Parathyroid adenoma (tissue), 2 donors: ENCODE results near the gene BTBD8.

Source experiments
- H2AFZ ChIP-seq: fragments of 300-600 bp; sonication (generic); one replicate; pipeline ENCODE4 v1.7.0; 2017; ENCODE audit warnings: antibody characterized with exemption, mild to moderate bottlenecking
- H3K27ac ChIP-seq: fragments of 300-600 bp; sonication (generic); one replicate; pipeline ENCODE4 v1.7.0; 2017
- H3K27me3 ChIP-seq: fragments of 300-600 bp; sonication (generic); one replicate; pipeline ENCODE4 v1.7.0; 2017; ENCODE audit warnings: low read length; ENCODE audit not compliant: control insufficient read depth, insufficient read depth
- H3K36me3 ChIP-seq: fragments of 300-600 bp; sonication (generic); one replicate; pipeline ENCODE4 v1.7.0; 2017; ENCODE audit warnings: low read length; ENCODE audit not compliant: control insufficient read depth, insufficient read depth
- H3K4me1 ChIP-seq: fragments of 300-600 bp; sonication (generic); one replicate; pipeline ENCODE4 v1.7.0; 2017; ENCODE audit warnings: control low read depth
- H3K4me2 ChIP-seq: fragments of 300-600 bp; sonication (generic); one replicate; pipeline ENCODE4 v1.7.0; 2017; ENCODE audit warnings: low read length
- H3K4me3 ChIP-seq: fragments of 300-600 bp; sonication (generic); one replicate; pipeline ENCODE4 v1.7.0; 2017; ENCODE audit warnings: low read depth, low read length
- H3K79me2 ChIP-seq: fragments of 300-600 bp; sonication (generic); one replicate; pipeline ENCODE4 v1.7.0; 2017; ENCODE audit warnings: control low read depth
- H3K9ac ChIP-seq: fragments of 300-600 bp; sonication (generic); one replicate; pipeline ENCODE4 v1.7.0; 2017; ENCODE audit warnings: mild to moderate bottlenecking
- H3K9me3 ChIP-seq: fragments of 300-600 bp; sonication (generic); one replicate; pipeline ENCODE4 v1.7.0; 2017; ENCODE audit warnings: low read length; ENCODE audit not compliant: control insufficient read depth
- TF ChIP-seq, protein P1 (sequence below): fragments of 300-600 bp; sonication (generic); IDR thresholded peaks from one replicate; pipeline ENCODE4 v1.7.0; 2017; ENCODE audit warnings: antibody characterized with exemption, mild to moderate bottlenecking
- donor health status: primary hyperparathyroidism.

The BTBD8 gene

GRCh38 chr1:92038695-92039346 lies 41.3 kb upstream of the BTBD8 start:
- Histone ChIP-seq H3K9me3 (no peaks in the 10 kb centered on the region), H3K27me3 (no peaks in the 10 kb centered on the region), H3K4me1 (no peaks in the 10 kb centered on the region), H3K4me3 (no peak overlapping the region), H3K4me2 (no peak overlapping the region), H3K36me3 (no peaks in the 10 kb centered on the region), H3K79me2 (no peaks in the 10 kb centered on the region), H3K9ac (no peak overlapping the region), H2AFZ (no peak overlapping the region), H3K27ac (no peak overlapping the region)
- TF ChIP-seq, protein P1, sequence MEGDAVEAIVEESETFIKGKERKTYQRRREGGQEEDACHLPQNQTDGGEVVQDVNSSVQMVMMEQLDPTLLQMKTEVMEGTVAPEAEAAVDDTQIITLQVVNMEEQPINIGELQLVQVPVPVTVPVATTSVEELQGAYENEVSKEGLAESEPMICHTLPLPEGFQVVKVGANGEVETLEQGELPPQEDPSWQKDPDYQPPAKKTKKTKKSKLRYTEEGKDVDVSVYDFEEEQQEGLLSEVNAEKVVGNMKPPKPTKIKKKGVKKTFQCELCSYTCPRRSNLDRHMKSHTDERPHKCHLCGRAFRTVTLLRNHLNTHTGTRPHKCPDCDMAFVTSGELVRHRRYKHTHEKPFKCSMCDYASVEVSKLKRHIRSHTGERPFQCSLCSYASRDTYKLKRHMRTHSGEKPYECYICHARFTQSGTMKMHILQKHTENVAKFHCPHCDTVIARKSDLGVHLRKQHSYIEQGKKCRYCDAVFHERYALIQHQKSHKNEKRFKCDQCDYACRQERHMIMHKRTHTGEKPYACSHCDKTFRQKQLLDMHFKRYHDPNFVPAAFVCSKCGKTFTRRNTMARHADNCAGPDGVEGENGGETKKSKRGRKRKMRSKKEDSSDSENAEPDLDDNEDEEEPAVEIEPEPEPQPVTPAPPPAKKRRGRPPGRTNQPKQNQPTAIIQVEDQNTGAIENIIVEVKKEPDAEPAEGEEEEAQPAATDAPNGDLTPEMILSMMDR: no peak

DNA sequence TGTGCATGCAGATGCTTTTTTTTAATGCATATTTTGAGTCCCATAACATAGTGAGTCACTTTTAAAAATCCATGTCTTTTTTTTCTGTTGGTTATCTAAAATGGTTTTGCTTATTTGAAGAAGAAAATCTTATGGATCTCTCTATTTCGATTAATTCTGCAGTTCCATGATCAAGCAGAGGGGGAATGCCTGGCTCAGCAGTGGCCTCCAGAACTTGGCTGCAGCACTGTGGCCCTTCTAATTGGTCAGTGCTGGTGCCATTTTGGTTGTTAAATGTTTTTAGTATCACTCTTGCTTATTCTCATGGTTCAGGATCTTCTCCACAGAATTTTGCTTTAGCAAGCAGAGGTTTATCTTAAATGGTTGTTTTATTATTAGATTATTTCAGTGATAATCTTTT lies 39.2 kb upstream of the BTBD8 start:
- Histone ChIP-seq H3K9me3 (no peaks in the 10 kb centered on the region), H3K27ac (no peak overlapping the region), H3K27me3 (no peaks in the 10 kb centered on the region), H3K4me2 (no peak overlapping the region), H3K36me3 (no peaks in the 10 kb centered on the region), H3K4me1 (no peaks in the 10 kb centered on the region), H3K79me2 (no peaks in the 10 kb centered on the region), H3K9ac (no peak overlapping the region), H3K4me3 (no peak overlapping the region), H2AFZ (no peak overlapping the region)
- TF ChIP-seq, protein P1: no peak

- H3K9me3 ChIP-seq: no peaks in the 10 kb centered on the region
- no peak overlapping the region for H2AFZ ChIP-seq
- H3K79me2 ChIP-seq: no peaks in the 10 kb centered on the region
- no peak overlapping the region for H3K4me2 ChIP-seq
- H3K36me3 ChIP-seq: no peaks in the 10 kb centered on the region
- H3K4me3 ChIP-seq: no peak overlapping the region
- H3K27me3 ChIP-seq: no peaks in the 10 kb centered on the region
- TF ChIP-seq, protein P1: no peak
- no peaks in the 10 kb centered on the region for H3K4me1 ChIP-seq
- no peak overlapping the region for H3K9ac ChIP-seq
- H3K27ac ChIP-seq: no peak overlapping the region
Measured at GRCh38 chr1:92043621-92044020, 36.5 kb upstream of the BTBD8 start.

DNA sequence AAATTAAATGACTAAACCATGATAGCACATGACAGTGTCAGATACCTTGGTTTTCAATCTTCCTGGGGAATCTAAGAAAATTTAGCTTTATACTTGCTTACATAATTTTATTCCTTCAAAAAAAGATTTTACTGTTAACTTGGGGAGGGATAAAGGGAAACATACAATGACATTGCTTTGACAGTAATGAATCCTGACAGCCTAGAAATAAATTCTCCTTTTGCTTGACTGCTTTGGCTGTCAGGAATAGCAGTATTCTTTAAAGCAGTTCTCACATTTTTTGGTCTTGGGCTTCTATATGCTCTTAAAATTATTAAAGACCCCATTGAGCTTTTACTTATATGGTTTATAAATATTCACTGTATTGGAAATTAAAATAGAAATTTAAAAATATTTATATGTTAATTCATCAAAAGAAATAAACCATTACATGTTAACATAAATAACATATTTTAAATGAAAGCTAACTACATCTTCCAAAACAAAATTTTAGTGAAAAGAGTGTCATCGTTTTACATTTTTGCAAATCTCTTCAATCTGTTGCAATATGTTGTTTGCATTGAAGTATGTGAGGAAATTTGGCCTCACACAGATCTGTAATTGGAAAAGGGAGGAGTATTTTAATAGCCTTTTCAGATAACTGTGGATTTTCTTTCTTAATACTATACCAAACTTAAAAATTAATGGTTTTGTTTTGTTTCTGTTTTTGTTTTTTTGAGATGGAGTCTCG lies 34.2 kb upstream of the BTBD8 start:
- H3K27me3 ChIP-seq: no peaks in the 10 kb centered on the region
- H3K9ac ChIP-seq: no peak overlapping the region
- H3K79me2 ChIP-seq: no peaks in the 10 kb centered on the region
- no peak overlapping the region for H3K27ac ChIP-seq
- no peaks in the 10 kb centered on the region for H3K36me3 ChIP-seq
- TF ChIP-seq, protein P1: no peak
- no peak overlapping the region for H3K4me3 ChIP-seq
- H3K4me1 ChIP-seq: no peaks in the 10 kb centered on the region
- no peak overlapping the region for H3K4me2 ChIP-seq
- H2AFZ ChIP-seq: no peak overlapping the region
- no peaks in the 10 kb centered on the region for H3K9me3 ChIP-seq
